LNCAP (cell line): Measurements from ENCODE around the gene RER1.

Experiments used
- CTCF ChIP-seq: fragments of 450-650 bp; IDR thresholded peaks from 2 replicates; pipeline ENCODE4 v1.5.1; 2017; ENCODE audit warnings: mild to moderate bottlenecking

Gene RER1

GRCh38 chr1:2411801-2412394 lies 20.3 kb downstream of the RER1 start:
- TF ChIP-seq CTCF, result no peak

- TF ChIP-seq CTCF, result no peak
These were observed 20.7 kb downstream of the RER1 start, which contains the start of gene PEX10 for GRCh38 chr1:2412395-2412772. Gene PEX10, minus strand, starts transcription at chr1:2412564. Its CDS starts 62 bp downstream, at chr1:2412502.

- no peak for TF ChIP-seq CTCF
These were observed 21.3 kb downstream of the RER1 start for GRCh38 chr1:2412773-2413494.

- no peak for TF ChIP-seq CTCF
These were observed 22.1 kb downstream of the RER1 start for GRCh38 chr1:2413495-2414296.

GRCh38 chr1:2414297-2414958 lies 22.8 kb downstream of the RER1 start:
- TF ChIP-seq CTCF, result peak; percentile 95

- TF ChIP-seq CTCF, result no peak
These were observed 23.7 kb downstream of the RER1 start for GRCh38 chr1:2415337-2415736.

- TF ChIP-seq CTCF, result no peak
These were observed 24.2 kb downstream of the RER1 start for GRCh38 chr1:2415801-2416208.
